ENCODE data around the gene SYT5. TPM values are rescaled to one million over a fixed set of nuclear protein-coding genes. Genes with fewer than 3 reads are reported as not detected.

Gene SYT5
- total and polyA plus RNA-seq, 9 of the 15 experiments (the other 6 are each of a cell fraction or from before 2014, with no cell fraction given), result 1.3 to 20.9 (median 8.8) TPM

DNA sequence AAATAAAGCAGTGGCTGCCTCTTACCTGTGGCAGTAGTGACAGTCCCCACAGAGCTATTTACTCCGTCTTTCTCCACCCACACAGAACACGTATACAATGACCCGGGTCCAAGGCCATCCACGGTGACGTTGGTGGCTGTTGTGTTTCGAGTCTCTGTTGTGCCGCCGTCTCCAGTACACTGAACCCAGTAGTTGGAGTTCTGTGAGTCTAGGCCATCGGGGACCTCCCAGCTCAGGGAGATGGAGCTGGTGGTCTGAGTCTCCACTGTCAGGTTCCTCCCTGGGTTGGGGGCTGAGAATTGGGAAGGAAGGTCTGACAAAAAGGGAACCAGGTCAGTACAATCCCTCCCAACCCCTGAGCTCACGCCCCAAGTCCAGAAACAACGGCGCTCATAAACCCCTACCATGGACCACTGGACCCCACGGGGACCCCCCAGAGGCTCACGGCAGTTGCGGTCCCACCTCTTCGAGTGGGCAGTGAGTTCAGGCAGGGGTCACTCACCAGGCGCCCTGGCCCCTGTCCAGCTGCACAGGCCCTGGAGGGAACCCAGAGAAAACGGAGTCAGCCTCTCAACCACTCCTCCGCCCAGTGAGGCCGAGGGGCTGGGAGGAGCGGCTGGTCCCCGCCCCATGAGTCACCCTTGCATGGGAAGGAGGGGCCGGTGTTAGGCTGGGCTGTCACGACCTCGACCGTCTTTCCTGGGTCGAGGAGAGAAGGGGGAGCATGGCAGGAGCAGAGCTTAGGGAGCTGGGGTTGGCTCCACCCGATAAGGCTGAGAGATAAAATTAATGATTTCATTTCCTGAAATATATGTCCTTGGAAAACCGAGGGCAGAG, 26.8 kb upstream of the SYT5 start (continued):
- TF ChIP-seq ARID3A (IDR thresholded peaks at IDR 0.05; ENCODE audit: borderline replicate concordance, low read depth, low read length) (no peak), PCBP2 (IDR thresholded peaks at IDR 0.05; ENCODE audit: low read depth, low read length, poor library complexity, severe bottlenecking) (no peak), FOSL1 (tag; conservative IDR thresholded peaks at IDR 0.05) (peak; percentile 97), FOXJ3 (CRISPR knock-in tag; IDR thresholded peaks at IDR 0.05) (no peak), CREB5 (CRISPR knock-in tag; IDR thresholded peaks at IDR 0.05) (no peak), SREBF1 (IDR thresholded peaks at IDR 0.05; ENCODE audit: borderline replicate concordance, low read depth, low read length) (no peak), NR2C1 (IDR thresholded peaks at IDR 0.05) (peak; percentile 28; the same call in 1 of the 2 replicates), NR2C1 (tag; IDR thresholded peaks at IDR 0.05) (peak; percentile 20; the same call in 1 of the 2 replicates), SNAPC5 (CRISPR knock-in tag; IDR thresholded peaks at IDR 0.05) (no peak), ZNF277 (CRISPR knock-in tag; IDR thresholded peaks at IDR 0.05; ENCODE audit: borderline replicate concordance) (no peak), ZNF592 (IDR thresholded peaks at IDR 0.05) (peak; percentile 78; the same call in 1 of the 2 replicates), GTF2E2 (tag; IDR thresholded peaks at IDR 0.05) (0 out of 2 replicates have a peak, but pooled peaks have one; percentile 26), HMG20A (CRISPR knock-in tag; conservative IDR thresholded peaks at IDR 0.05) (no peak)
- TF ChIP-seq, protein P1, sequence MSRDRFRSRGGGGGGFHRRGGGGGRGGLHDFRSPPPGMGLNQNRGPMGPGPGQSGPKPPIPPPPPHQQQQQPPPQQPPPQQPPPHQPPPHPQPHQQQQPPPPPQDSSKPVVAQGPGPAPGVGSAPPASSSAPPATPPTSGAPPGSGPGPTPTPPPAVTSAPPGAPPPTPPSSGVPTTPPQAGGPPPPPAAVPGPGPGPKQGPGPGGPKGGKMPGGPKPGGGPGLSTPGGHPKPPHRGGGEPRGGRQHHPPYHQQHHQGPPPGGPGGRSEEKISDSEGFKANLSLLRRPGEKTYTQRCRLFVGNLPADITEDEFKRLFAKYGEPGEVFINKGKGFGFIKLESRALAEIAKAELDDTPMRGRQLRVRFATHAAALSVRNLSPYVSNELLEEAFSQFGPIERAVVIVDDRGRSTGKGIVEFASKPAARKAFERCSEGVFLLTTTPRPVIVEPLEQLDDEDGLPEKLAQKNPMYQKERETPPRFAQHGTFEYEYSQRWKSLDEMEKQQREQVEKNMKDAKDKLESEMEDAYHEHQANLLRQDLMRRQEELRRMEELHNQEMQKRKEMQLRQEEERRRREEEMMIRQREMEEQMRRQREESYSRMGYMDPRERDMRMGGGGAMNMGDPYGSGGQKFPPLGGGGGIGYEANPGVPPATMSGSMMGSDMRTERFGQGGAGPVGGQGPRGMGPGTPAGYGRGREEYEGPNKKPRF (IDR thresholded peaks at IDR 0.05; ENCODE audit: low read depth, low read length), result no peak
